Measurements from ENCODE around the gene DOCK1. TPM values are rescaled to one million over a fixed set of nuclear protein-coding genes. Genes with fewer than 3 reads are reported as not detected.

The DOCK1 gene
- total RNA-seq, 2 experiments from 2014 or later: not detected

GRCh38 chr10:127500127-127500526, 594.9 kb downstream of the DOCK1 start:
- Histone ChIP-seq H3K36me3 (ENCODE audit: insufficient read depth, low read length) (no peaks in the 10 kb centered on the region), H3K27me3 (ENCODE audit: control insufficient read depth in 1 of 2, insufficient read depth in 2 of 2, low read length in 2 of 2) (peaks cover 0 to 3% of the 10 kb centered on the region in 2 experiments), H3K4me3 (ENCODE audit: low read length) (no peak overlapping the region), H3K9me3 (ENCODE audit: control insufficient read depth in 1 of 2, insufficient read depth in 1 of 2, low read length in 2 of 2) (peaks cover 0 to 7% of the 10 kb centered on the region in 2 experiments), H3K27ac (ENCODE audit: low read depth in 1 of 2, low read length in 2 of 2) (no peak overlapping the region), H3K4me1 (ENCODE audit: insufficient read depth, low read length) (no peaks in the 10 kb centered on the region)
- Mint-ChIP-seq H3K27me3 (peaks cover 31% of the 10 kb centered on the region), H3K36me3 (ENCODE audit: low read depth) (no peaks in the 10 kb centered on the region), H3K27ac (no peak overlapping the region), H3K4me3 (no peak overlapping the region), H3K9me3 (no peaks in the 10 kb centered on the region), H3K4me1 (ENCODE audit: low read depth) (no peaks in the 10 kb centered on the region)
- ChIA-PET CTCF (no interaction called here), POLR2A (no interaction called here)
- no peak for ATAC-seq (ENCODE audit: poor library complexity)
- no peak for DNase-seq
- intact Hi-C loops (cut with DNase I, micrococcal nuclease): no loop called here
- no peak for TF ChIP-seq CTCF (IDR thresholded peaks at IDR 0.05)

Other genes starting within 250 kb of the DOCK1 start
- not detected for gene C10orf90, start 234.7 kb upstream of the DOCK1 start, total RNA-seq